SK-N-SH treated with all-trans-retinoic acid at 6 μM for 48 hours (cell line): ENCODE results near the gene SLC16A6.

Experiments
- TOX ChIP-seq: fragments of 250-450 bp; sonication (Bioruptor Pico); IDR thresholded peaks from 2 replicates; pipeline ENCODE4 v1.8.0; 2021; ENCODE audit warnings: mild to moderate bottlenecking, moderate library complexity, borderline replicate concordance
- TSHZ2 ChIP-seq: fragments of 250-450 bp; sonication (Bioruptor Pico); IDR thresholded peaks from 2 replicates; pipeline ENCODE4 v1.5.0; 2020; ENCODE audit warnings: mild to moderate bottlenecking, moderate library complexity
- ZFP30 ChIP-seq: fragments of 450-650 bp; formaldehyde crosslinking; IDR thresholded peaks from 2 replicates; pipeline ENCODE4 v1.5.0; 2022; ENCODE audit warnings: mild to moderate bottlenecking, moderate library complexity
- ZNF70 ChIP-seq: fragments of 450-650 bp; formaldehyde crosslinking; IDR thresholded peaks from 2 replicates; pipeline ENCODE4 v1.5.0; 2020; ENCODE audit warnings: mild to moderate bottlenecking, moderate library complexity

GRCh38 chr17:68329331-68329730, 38.4 kb upstream of the SLC16A6 start:
- TF ChIP-seq TOX (CRISPR knock-in tag), result no peak
- no peak for TF ChIP-seq TSHZ2 (CRISPR knock-in tag)
- TF ChIP-seq ZNF70 (CRISPR knock-in tag), result no peak
- no peak for TF ChIP-seq ZFP30 (CRISPR knock-in tag)
